Measurements from ENCODE around the gene RNF181.

RNF181 gene

DNA sequence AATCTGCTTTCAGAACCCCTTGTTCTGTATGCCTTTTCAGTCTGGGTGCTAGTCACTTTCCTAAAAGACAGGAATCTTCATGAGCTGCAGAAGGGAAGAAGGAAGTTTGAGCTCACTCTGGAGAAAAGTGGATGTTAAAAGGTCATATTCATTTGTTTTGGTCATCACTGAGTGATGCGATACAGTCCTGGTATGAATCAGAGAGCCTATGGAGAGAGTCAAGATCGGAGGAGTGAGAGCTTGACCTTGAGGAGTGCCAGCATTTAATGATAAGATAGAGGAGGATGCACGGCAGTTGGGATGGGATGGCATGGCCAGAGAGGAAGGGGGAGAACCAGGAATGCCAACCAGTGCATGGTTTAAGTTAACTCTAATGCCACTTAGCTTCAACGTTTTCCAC lies 40.1 kb downstream of the RNF181 start:
- no peaks in the 10 kb centered on the region for H3K9me2 ChIP-seq (replicated peaks; ENCODE audit: insufficient read depth, low read length)
- H3K27me3 ChIP-seq (replicated peaks; ENCODE audit: insufficient read depth, low read length), result no peaks in the 10 kb centered on the region
- no peak overlapping the region for H3K4me3 ChIP-seq (ENCODE audit: low read length)
- H3F3A ChIP-seq (ENCODE audit: insufficient read depth, low read length), result peaks cover 13% of the 10 kb centered on the region
- peaks cover 19% of the 10 kb centered on the region; the same call in 1 of the 2 replicates for H3K36me3 ChIP-seq (replicated peaks; ENCODE audit: insufficient read depth, low read length)
- peaks cover 41% of the 10 kb centered on the region for H3K79me2 ChIP-seq (ENCODE audit: low read length)
- H4K20me1 ChIP-seq (ENCODE audit: insufficient read depth, low read length), result no peaks in the 10 kb centered on the region
- no peak overlapping the region for H3K27ac ChIP-seq (ENCODE audit: low read length)
- DNase-seq, result no peak
- no peak overlapping the region for H2AFZ ChIP-seq (ENCODE audit: low read length)
- H3K9me3 ChIP-seq (replicated peaks; ENCODE audit: insufficient read depth, low read length), result no peaks in the 10 kb centered on the region
- peaks cover 7% of the 10 kb centered on the region; the same call in 1 of the 2 replicates for H3K4me1 ChIP-seq (ENCODE audit: low read length)
- H3K9ac ChIP-seq (ENCODE audit: low read length), result no peak overlapping the region
- no peak for TF ChIP-seq EZH2phosphoT487 (IDR thresholded peaks at IDR 0.05; ENCODE audit: low read length)
- TF ChIP-seq CTCF (IDR thresholded peaks at IDR 0.05; ENCODE audit: low read length), result no peak
- H3K4me2 ChIP-seq (ENCODE audit: low read depth, low read length), result no peak overlapping the region

DNA sequence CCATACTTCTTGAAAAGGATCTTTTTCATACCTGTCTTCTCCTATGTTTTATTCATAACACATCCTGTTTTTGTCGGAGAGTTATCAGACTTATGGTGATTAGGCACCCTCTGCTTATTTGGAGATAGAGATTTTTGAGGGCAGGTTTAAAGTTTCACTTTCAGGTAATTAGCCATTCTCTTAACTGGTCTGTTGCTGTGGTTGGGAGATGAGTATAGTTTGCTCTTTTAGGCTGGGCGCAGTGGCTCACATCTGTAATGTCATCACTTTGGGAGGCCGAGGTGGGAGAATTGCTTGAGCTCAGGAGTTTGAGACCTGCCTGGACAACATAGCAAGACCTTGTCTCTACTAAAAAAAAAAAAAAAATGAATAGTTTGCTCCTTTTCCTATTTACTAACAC lies 47.2 kb downstream of the RNF181 start:
- DNase-seq, result peak; percentile 84

DNA sequence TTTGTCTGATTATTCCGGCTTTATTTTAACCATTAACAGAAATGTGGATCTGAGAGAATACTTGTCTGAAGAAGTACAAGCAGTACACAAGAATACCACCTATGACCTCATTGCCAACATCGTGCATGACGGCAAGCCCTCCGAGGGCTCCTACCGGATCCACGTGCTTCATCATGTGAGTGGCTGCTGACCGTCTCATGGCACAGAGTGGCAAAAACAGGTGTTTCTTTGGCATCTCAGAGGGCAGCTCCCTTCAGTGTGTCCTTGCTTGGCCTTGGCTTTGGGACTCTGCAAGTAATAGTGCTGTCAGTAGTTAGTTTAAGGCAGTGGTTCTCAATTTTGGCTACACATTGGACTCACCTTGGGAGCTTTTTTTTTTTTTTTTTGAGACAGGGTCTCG lies 49.4 kb downstream of the RNF181 start:
- Histone ChIP-seq H3K4me1 (ENCODE audit: low read length) (peaks cover 16% of the 10 kb centered on the region), H4K20me1 (ENCODE audit: insufficient read depth, low read length) (no peaks in the 10 kb centered on the region), H3K36me3 (replicated peaks; ENCODE audit: insufficient read depth, low read length) (peaks cover 31% of the 10 kb centered on the region), H3K4me2 (ENCODE audit: low read depth, low read length) (no peak overlapping the region), H3K4me3 (ENCODE audit: low read length) (no peak overlapping the region), H3K27ac (ENCODE audit: low read length) (no peak overlapping the region), H3K9me2 (replicated peaks; ENCODE audit: insufficient read depth, low read length) (no peaks in the 10 kb centered on the region), H3K9ac (ENCODE audit: low read length) (no peak overlapping the region), H3F3A (ENCODE audit: insufficient read depth, low read length) (peaks cover 14% of the 10 kb centered on the region), H3K27me3 (replicated peaks; ENCODE audit: insufficient read depth, low read length) (no peaks in the 10 kb centered on the region), H3K79me2 (ENCODE audit: low read length) (peaks cover 26% of the 10 kb centered on the region), H2AFZ (ENCODE audit: low read length) (no peak overlapping the region), H3K9me3 (replicated peaks; ENCODE audit: insufficient read depth, low read length) (no peaks in the 10 kb centered on the region)
- TF ChIP-seq EZH2 (optimal IDR thresholded peaks at IDR 0.05; ENCODE audit: low read depth, low read length) (no peak), CTCF (IDR thresholded peaks at IDR 0.05; ENCODE audit: low read length) (no peak), EZH2phosphoT487 (IDR thresholded peaks at IDR 0.05; ENCODE audit: low read length) (no peak)
- DNase-seq, result no peak

More for the DNA sequence above, 47.2 kb downstream of the RNF181 start:
- Histone ChIP-seq H3K4me3 (ENCODE audit: low read length) (no peak overlapping the region), H2AFZ (ENCODE audit: low read length) (no peak overlapping the region), H3K4me2 (ENCODE audit: low read depth, low read length) (peak overlapping the region; percentile 34), H3K9ac (ENCODE audit: low read length) (no peak overlapping the region), H3K9me3 (replicated peaks; ENCODE audit: insufficient read depth, low read length) (no peaks in the 10 kb centered on the region), H3K36me3 (replicated peaks; ENCODE audit: insufficient read depth, low read length) (peaks cover 36% of the 10 kb centered on the region), H3K27ac (ENCODE audit: low read length) (peak overlapping the region; percentile 32; the same call in 1 of the 2 replicates), H4K20me1 (ENCODE audit: insufficient read depth, low read length) (no peaks in the 10 kb centered on the region), H3K4me1 (ENCODE audit: low read length) (peaks cover 19% of the 10 kb centered on the region), H3K9me2 (replicated peaks; ENCODE audit: insufficient read depth, low read length) (no peaks in the 10 kb centered on the region), H3K79me2 (ENCODE audit: low read length) (peaks cover 35% of the 10 kb centered on the region), H3F3A (ENCODE audit: insufficient read depth, low read length) (peaks cover 14% of the 10 kb centered on the region), H3K27me3 (replicated peaks; ENCODE audit: insufficient read depth, low read length) (no peaks in the 10 kb centered on the region)
- TF ChIP-seq CTCF (IDR thresholded peaks at IDR 0.05; ENCODE audit: low read length) (no peak), EZH2 (optimal IDR thresholded peaks at IDR 0.05; ENCODE audit: low read depth, low read length) (no peak), EZH2phosphoT487 (IDR thresholded peaks at IDR 0.05; ENCODE audit: low read length) (no peak)

Measured in MM.1S (cell line).